Stimulated activated CD4-positive, alpha-beta T cell treated with anti-CD3 and anti-CD28 coated beads, Interleukin-12 subunit alpha, Interleukin-12 subunit beta, amount 100 ng/mL, for 48 hours (primary cell): ENCODE data around the gene BZW2.

Experiments used
- DNase-seq, 3 donors: peaks; one replicate each; pipeline ENCODE4 v3.0.0-alpha.2; 2020; ENCODE audit warnings: low read depth in 2 of 3, low spot score in 1 of 3

The BZW2 gene

GRCh38 chr7:16745645-16746044, 99.7 kb downstream of the BZW2 start:
- no peak for DNase-seq

- no peak for DNase-seq
Measured at GRCh38 chr7:16747102-16747501, 101.1 kb downstream of the BZW2 start.

- DNase-seq = peak; percentile 35 to 61 (median 50)
Measured at GRCh38 chr7:16753102-16753931, 107.3 kb downstream of the BZW2 start, which contains the start of gene TSPAN13. Gene TSPAN13 (plus strand): TSS chr7:16753755. CDS start chr7:16753968, 213 bp downstream.

GRCh38 chr7:16753932-16754855, 108.2 kb downstream of the BZW2 start:
- peak in 1 of 3 donors; percentile 4 for DNase-seq

GRCh38 chr7:16754856-16755317, 108.9 kb downstream of the BZW2 start:
- no peak for DNase-seq

DNA sequence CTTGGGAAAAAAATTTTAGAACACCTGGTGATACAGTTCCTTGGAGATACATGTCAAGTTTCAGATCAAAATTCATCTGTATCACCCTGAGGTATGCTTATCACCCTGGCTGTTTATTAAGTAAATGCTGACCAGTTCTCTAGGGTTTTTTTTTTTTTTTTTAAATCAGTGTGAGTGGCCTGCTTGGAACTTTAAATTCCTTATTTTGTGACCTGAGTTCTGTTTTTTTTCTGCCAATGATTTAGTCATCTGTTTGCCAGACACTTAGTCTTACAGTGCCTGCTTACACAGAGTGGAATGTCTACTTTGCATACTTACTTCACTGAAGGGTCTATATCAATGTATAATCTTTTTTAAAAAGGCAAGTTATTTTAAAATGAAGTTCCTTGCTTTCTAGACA, 109.4 kb downstream of the BZW2 start:
- DNase-seq = no peak
